Activated T-cell treated with anti-CD3 and anti-CD28 coated beads, Interleukin-2, amount 50 U/mL, for 24 hours (primary cell): ENCODE results near the gene RBPMS2.

Experiments used
- DNase-seq: peaks from one replicate; pipeline ENCODE4 v3.0.0-alpha.2; 2020
- H3K27ac Mint-ChIP-seq: 2 replicates; pipeline ENCODE4 v1.8.0; 2020; ENCODE audit warnings: mild to moderate bottlenecking, mixed read lengths
- H3K27me3 Mint-ChIP-seq: 2 replicates; pipeline ENCODE4 v1.8.0; 2020; ENCODE audit warnings: mixed read lengths
- H3K36me3 Mint-ChIP-seq: 2 replicates; pipeline ENCODE4 v1.8.0; 2020; ENCODE audit warnings: low read depth, mixed read lengths
- H3K4me1 Mint-ChIP-seq: 2 replicates; pipeline ENCODE4 v1.8.0; 2020; ENCODE audit warnings: low read depth, mixed read lengths
- H3K4me3 Mint-ChIP-seq: 2 replicates; pipeline ENCODE4 v1.8.0; 2020; ENCODE audit warnings: mild to moderate bottlenecking, moderate library complexity, mixed read lengths
- H3K9me3 Mint-ChIP-seq: 2 replicates; pipeline ENCODE4 v1.8.0; 2020; ENCODE audit warnings: mixed read lengths

RBPMS2 gene

DNA sequence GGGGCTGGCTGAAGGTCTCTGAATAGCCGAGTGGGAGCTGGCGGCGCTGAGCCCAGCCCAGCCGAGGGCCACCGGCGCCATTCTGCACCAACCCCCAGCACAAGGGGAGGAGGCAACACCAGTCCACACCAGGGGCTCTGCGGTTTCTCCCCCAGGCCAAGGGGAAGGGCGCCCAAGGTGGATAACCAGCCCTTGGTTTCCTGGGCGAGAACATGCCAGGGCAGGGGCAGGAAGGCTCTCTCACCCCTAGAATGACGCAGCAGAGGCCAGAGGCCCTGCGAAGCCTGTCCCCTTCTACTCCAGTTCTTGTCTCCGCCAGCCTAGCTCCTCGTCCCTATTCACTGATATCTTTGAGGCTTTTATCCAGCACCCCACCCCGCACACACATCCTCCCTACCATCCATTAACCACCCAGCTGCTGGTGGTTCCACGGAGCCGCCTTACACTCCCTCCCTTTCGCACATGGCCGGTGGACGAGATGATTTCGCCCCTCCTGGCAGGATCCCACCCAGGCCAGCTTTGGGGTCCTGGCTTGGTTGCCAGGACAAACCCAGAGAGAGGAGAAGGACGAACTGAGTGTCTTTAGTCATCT is 1.3 kb downstream of the RBPMS2 start:
- Mint-ChIP-seq H3K4me1 (peaks cover 8% of the 10 kb centered on the region), H3K36me3 (no peaks in the 10 kb centered on the region), H3K27ac (no peak overlapping the region), H3K27me3 (peaks cover 43% of the 10 kb centered on the region), H3K4me3 (peak overlapping the region; percentile 53), H3K9me3 (no peaks in the 10 kb centered on the region)
- DNase-seq = no peak

GRCh38 chr15:64773606-64774005 is 1.8 kb downstream of the RBPMS2 start:
- Mint-ChIP-seq H3K27ac (no peak overlapping the region), H3K27me3 (peaks cover 43% of the 10 kb centered on the region), H3K4me1 (peaks cover 8% of the 10 kb centered on the region), H3K4me3 (peak overlapping the region; percentile 36), H3K36me3 (no peaks in the 10 kb centered on the region), H3K9me3 (no peaks in the 10 kb centered on the region)
- DNase-seq = no peak

DNA sequence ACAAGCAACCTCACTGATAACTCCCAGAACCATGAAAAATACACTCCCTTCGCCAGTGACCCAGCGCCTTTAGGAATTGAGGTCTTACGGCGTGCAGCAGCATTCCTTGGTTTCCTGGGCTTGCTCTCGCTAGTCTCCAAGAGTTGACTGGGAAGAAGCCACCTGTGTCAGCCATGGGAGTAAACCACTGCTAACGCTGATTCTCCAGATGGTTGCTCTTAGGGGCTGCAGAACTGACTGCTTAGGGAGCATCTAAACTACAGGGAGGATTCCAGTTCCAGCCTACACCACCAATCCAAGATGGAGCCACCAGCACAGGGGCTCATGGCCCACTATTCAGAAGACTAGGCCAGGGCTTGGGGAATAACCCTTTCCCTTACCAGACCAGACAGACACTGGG is 2.4 kb downstream of the RBPMS2 start:
- Mint-ChIP-seq H3K4me3 (no peak overlapping the region), H3K4me1 (peaks cover 8% of the 10 kb centered on the region), H3K27me3 (peaks cover 43% of the 10 kb centered on the region), H3K9me3 (no peaks in the 10 kb centered on the region), H3K36me3 (no peaks in the 10 kb centered on the region), H3K27ac (no peak overlapping the region)
- DNase-seq = no peak

GRCh38 chr15:64772488-64772887 is 2.9 kb downstream of the RBPMS2 start:
- H3K9me3 Mint-ChIP-seq = no peaks in the 10 kb centered on the region
- H3K4me3 Mint-ChIP-seq = no peak overlapping the region
- peaks cover 43% of the 10 kb centered on the region for H3K27me3 Mint-ChIP-seq
- H3K27ac Mint-ChIP-seq = no peak overlapping the region
- H3K36me3 Mint-ChIP-seq = no peaks in the 10 kb centered on the region
- H3K4me1 Mint-ChIP-seq = peaks cover 8% of the 10 kb centered on the region
- DNase-seq = no peak

DNA sequence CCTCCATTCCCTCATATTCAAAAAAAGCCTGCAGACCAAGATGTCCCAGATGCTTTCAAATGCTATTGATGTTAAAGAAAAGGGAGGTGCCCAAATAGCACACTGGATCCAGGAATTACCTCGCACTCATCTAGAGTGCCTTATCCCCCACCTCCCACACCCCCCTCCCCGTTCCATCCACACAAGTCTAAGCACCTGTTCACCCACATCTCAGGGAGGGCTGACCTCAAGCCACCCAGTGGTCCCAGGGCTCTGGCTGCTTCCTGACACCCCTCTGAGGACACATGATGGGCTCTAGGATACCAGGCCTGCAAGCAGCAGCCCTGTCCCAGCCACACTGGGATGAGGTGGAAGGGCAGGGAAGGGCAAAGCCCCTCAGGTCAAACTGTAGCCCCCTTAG is 4.8 kb downstream of the RBPMS2 start:
- H3K4me3 Mint-ChIP-seq = no peak overlapping the region
- no peaks in the 10 kb centered on the region for H3K36me3 Mint-ChIP-seq
- peaks cover 25% of the 10 kb centered on the region for H3K27me3 Mint-ChIP-seq
- H3K4me1 Mint-ChIP-seq = peaks cover 4% of the 10 kb centered on the region
- DNase-seq = no peak
- no peaks in the 10 kb centered on the region for H3K9me3 Mint-ChIP-seq
- H3K27ac Mint-ChIP-seq = no peak overlapping the region

GRCh38 chr15:64767203-64767602 is 8.2 kb downstream of the RBPMS2 start:
- Mint-ChIP-seq H3K36me3 (no peaks in the 10 kb centered on the region), H3K27ac (no peak overlapping the region)
- no peak for DNase-seq

GRCh38 chr15:64766058-64766457 is 9.3 kb downstream of the RBPMS2 start:
- no peaks in the 10 kb centered on the region for H3K4me1 Mint-ChIP-seq
- no peak overlapping the region for H3K4me3 Mint-ChIP-seq
- no peak overlapping the region for H3K27ac Mint-ChIP-seq
- no peak for DNase-seq
- no peaks in the 10 kb centered on the region for H3K27me3 Mint-ChIP-seq
- H3K36me3 Mint-ChIP-seq = no peaks in the 10 kb centered on the region
- H3K9me3 Mint-ChIP-seq = no peaks in the 10 kb centered on the region

More at GRCh38 chr15:64767203-64767602, 8.2 kb downstream of the RBPMS2 start:
- Mint-ChIP-seq H3K9me3 (no peaks in the 10 kb centered on the region), H3K4me1 (no peaks in the 10 kb centered on the region), H3K4me3 (no peak overlapping the region), H3K27me3 (peaks cover 2% of the 10 kb centered on the region)

- DNase-seq = no peak
- no peaks in the 10 kb centered on the region for H3K9me3 Mint-ChIP-seq
- H3K36me3 Mint-ChIP-seq = no peaks in the 10 kb centered on the region
- H3K27me3 Mint-ChIP-seq = no peaks in the 10 kb centered on the region
- no peak overlapping the region for H3K4me3 Mint-ChIP-seq
- H3K27ac Mint-ChIP-seq = no peak overlapping the region
- H3K4me1 Mint-ChIP-seq = no peaks in the 10 kb centered on the region
These were observed 11.5 kb downstream of the RBPMS2 start for GRCh38 chr15:64763874-64764273.

DNA sequence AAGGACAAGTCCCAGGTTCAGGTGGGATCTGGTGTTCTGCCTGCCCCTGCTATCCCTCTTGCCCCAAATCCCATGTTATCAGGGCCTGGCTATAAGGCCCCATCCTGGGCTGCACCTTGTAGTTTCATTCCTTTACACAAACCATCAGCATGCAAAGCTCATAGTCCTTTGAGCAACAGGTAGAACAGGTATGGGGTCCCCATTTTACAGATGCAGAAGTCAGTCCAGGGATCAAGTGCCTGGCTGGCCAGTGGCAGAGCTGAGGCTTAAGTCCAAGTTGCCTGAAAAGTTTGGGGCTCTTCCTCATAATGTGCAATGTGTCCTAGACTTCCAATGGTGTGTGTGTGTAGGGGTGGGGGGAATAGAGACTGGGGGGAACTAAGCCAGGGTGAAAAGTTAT is 11.9 kb downstream of the RBPMS2 start:
- no peaks in the 10 kb centered on the region for H3K9me3 Mint-ChIP-seq
- no peak for DNase-seq
- H3K27ac Mint-ChIP-seq = no peak overlapping the region
- no peaks in the 10 kb centered on the region for H3K4me1 Mint-ChIP-seq
- no peaks in the 10 kb centered on the region for H3K36me3 Mint-ChIP-seq
- no peak overlapping the region for H3K4me3 Mint-ChIP-seq
- H3K27me3 Mint-ChIP-seq = no peaks in the 10 kb centered on the region

GRCh38 chr15:64763021-64763420 is 12.4 kb downstream of the RBPMS2 start:
- Mint-ChIP-seq H3K4me3 (no peak overlapping the region), H3K4me1 (no peaks in the 10 kb centered on the region), H3K9me3 (no peaks in the 10 kb centered on the region), H3K27me3 (no peaks in the 10 kb centered on the region), H3K36me3 (no peaks in the 10 kb centered on the region), H3K27ac (no peak overlapping the region)
- DNase-seq = no peak

DNA sequence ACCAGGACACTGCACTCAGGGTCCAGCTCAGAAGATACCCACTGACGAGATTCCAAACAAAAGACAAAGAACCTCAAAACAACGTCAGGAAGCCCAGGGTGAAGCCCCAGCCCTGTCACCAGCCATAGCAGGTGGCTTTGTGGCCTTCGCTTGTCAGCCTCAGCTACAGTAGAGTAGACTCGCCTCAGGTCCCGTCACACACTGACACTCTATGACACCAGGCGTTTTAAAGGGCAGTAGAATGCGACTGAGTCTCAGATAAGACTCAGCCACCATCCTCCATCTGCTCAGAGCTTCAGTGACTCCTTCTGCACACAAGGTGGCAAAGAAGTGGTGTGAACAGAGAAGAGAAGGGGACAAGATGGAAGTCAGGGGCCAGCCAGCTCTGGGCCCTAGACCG is 12.8 kb downstream of the RBPMS2 start:
- Mint-ChIP-seq H3K27me3 (no peaks in the 10 kb centered on the region), H3K9me3 (no peaks in the 10 kb centered on the region), H3K4me3 (no peak overlapping the region), H3K4me1 (no peaks in the 10 kb centered on the region), H3K27ac (no peak overlapping the region), H3K36me3 (no peaks in the 10 kb centered on the region)
- no peak for DNase-seq

DNA sequence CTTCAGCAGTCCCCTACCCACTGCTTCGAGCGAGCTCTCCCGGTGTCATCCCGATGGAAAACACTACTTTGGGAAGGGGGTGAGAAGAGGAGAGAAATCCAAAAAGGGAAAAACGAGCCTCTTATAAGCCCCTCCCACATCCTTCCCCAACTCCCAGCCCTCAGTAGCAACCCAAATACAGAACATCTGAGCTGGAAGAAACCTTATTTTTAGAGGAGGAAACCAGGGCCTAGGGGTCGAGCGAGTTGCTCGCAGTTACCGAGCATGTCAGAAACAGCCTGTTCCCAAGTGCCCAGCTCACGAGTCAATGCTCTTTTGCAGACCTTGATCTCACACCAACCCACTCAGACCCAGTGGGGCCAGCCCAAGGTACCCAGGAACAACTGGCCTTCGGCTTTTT is 14.2 kb downstream of the RBPMS2 start:
- DNase-seq = no peak
- Mint-ChIP-seq H3K9me3 (no peaks in the 10 kb centered on the region), H3K36me3 (no peaks in the 10 kb centered on the region), H3K27me3 (no peaks in the 10 kb centered on the region), H3K4me3 (no peak overlapping the region), H3K27ac (no peak overlapping the region), H3K4me1 (no peaks in the 10 kb centered on the region)

DNA sequence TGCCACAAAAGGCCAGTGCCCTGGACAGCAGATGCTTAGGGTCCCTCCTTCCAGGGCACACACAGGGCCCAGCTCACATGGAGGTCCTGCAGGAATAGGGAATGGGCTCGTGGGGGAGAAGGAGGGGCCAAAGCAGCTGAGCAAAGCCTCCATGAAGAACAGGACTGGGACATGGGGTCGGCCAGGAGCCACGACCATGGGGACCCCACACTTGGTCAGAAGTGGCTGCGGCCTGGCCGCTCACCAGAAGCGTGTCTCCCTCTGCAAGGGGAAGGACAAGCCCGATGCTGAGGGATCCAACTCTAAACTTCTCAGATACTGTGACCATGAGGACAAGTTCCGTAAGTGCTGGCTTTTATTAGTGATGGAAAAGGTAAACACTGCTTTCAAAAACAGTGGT is 15.3 kb downstream of the RBPMS2 start:
- Mint-ChIP-seq H3K4me1 (no peaks in the 10 kb centered on the region), H3K9me3 (no peaks in the 10 kb centered on the region), H3K27me3 (no peaks in the 10 kb centered on the region), H3K4me3 (no peak overlapping the region), H3K27ac (no peak overlapping the region), H3K36me3 (no peaks in the 10 kb centered on the region)
- DNase-seq = no peak

GRCh38 chr15:64755427-64755940 is 19.9 kb downstream of the RBPMS2 start:
- Mint-ChIP-seq H3K4me3 (no peak overlapping the region), H3K4me1 (no peaks in the 10 kb centered on the region), H3K27ac (no peak overlapping the region), H3K9me3 (no peaks in the 10 kb centered on the region), H3K36me3 (no peaks in the 10 kb centered on the region), H3K27me3 (no peaks in the 10 kb centered on the region)
- no peak for DNase-seq

GRCh38 chr15:64754663-64755426 is 20.5 kb downstream of the RBPMS2 start:
- Mint-ChIP-seq H3K4me3 (no peak overlapping the region), H3K9me3 (no peaks in the 10 kb centered on the region), H3K36me3 (no peaks in the 10 kb centered on the region), H3K27ac (no peak overlapping the region), H3K4me1 (no peaks in the 10 kb centered on the region), H3K27me3 (no peaks in the 10 kb centered on the region)
- no peak for DNase-seq
